HFF-Myc (cell line): ENCODE measurements around the gene POU2F2.

Experiments used
- DNase-seq: peaks from one replicate; pipeline ENCODE4 v3.0.0-alpha.2; 2011; ENCODE audit warnings: low read depth; ENCODE audit errors: extremely low read depth
- H3K4me3 ChIP-seq: replicated peaks from 2 replicates; pipeline ENCODE4 v1.5.1; 2011; ENCODE audit warnings: low read depth, mild to moderate bottlenecking, control low read depth, low read length
- TF ChIP-seq, protein P1 (sequence below): IDR thresholded peaks from 2 replicates; pipeline ENCODE4 v1.5.1; 2012; ENCODE audit warnings: mild to moderate bottlenecking, low read depth, low read length, control low read depth; ENCODE audit errors: missing control alignments

Gene POU2F2

GRCh38 chr19:42174958-42175734, 42.9 kb upstream of the POU2F2 start:
- H3K4me3 ChIP-seq = no peak overlapping the region
- no peak for DNase-seq
- TF ChIP-seq, protein P1, sequence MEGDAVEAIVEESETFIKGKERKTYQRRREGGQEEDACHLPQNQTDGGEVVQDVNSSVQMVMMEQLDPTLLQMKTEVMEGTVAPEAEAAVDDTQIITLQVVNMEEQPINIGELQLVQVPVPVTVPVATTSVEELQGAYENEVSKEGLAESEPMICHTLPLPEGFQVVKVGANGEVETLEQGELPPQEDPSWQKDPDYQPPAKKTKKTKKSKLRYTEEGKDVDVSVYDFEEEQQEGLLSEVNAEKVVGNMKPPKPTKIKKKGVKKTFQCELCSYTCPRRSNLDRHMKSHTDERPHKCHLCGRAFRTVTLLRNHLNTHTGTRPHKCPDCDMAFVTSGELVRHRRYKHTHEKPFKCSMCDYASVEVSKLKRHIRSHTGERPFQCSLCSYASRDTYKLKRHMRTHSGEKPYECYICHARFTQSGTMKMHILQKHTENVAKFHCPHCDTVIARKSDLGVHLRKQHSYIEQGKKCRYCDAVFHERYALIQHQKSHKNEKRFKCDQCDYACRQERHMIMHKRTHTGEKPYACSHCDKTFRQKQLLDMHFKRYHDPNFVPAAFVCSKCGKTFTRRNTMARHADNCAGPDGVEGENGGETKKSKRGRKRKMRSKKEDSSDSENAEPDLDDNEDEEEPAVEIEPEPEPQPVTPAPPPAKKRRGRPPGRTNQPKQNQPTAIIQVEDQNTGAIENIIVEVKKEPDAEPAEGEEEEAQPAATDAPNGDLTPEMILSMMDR = no peak

GRCh38 chr19:42174188-42174587, 41.9 kb upstream of the POU2F2 start:
- TF ChIP-seq, protein P1 = no peak
- no peak for DNase-seq
- no peak overlapping the region for H3K4me3 ChIP-seq

DNA sequence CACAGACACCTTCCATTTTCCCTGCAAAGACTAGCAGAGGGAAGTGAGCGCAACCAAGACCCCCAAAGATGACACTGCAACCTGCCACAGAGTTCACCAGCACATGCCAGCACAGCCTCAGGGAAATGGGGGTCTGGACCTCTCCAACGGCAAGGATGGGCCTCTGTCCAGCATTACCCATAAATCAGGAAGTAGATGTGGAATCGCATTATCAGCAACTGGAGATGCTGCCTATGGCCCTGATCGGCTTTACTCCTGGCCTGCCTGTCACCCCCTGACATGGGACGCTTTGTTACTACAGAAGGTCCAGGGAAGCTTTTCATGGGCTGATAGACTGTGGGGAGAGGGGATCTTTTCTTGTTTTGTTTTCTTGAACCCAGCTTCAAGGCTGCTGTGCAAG, 41.4 kb upstream of the POU2F2 start:
- H3K4me3 ChIP-seq = no peak overlapping the region
- TF ChIP-seq, protein P1 = no peak
- no peak for DNase-seq

DNA sequence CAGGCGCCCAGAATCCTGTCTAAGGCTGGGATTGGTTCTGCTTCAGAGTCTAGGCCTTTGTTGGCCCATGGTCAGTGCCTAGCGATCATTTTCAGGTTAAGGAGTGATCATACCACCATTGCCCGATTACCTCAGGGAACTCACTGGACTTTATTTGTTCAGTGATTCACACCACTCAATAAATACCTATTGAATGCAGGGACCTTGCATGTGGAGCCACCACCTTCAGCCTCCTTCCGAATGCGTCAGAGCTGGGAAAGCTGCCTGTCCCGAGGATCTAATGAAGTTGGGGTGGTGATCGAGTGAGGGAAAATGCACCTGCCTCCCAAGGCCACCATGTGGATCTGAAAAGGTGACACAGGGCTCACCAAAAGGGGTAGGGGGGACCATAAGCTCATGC, 40.0 kb upstream of the POU2F2 start:
- no peak for DNase-seq
- TF ChIP-seq, protein P1 = no peak

DNA sequence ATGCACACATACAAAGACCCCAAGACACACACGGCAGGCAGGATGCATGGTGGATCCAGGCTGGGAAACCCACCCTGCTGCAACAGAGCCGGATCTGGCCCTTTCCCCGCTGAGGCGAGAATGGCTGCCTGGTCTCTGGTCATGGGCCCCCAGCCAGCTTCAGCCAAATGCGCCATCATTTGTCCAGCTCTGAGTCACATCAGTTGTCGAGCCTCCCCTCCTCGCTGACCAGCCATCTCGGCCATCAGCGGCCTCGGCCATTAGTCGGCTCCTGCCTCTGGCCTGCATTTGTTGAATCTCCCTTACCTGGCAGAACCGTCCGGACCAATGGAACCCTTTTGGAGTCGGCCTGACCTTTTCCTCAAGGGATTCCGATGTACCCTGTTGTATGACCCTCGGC, 38.5 kb upstream of the POU2F2 start:
- no peak for DNase-seq
- TF ChIP-seq, protein P1 = no peak
- no peak overlapping the region for H3K4me3 ChIP-seq

More for the DNA sequence above, 40.0 kb upstream of the POU2F2 start:
- no peak overlapping the region for H3K4me3 ChIP-seq

DNA sequence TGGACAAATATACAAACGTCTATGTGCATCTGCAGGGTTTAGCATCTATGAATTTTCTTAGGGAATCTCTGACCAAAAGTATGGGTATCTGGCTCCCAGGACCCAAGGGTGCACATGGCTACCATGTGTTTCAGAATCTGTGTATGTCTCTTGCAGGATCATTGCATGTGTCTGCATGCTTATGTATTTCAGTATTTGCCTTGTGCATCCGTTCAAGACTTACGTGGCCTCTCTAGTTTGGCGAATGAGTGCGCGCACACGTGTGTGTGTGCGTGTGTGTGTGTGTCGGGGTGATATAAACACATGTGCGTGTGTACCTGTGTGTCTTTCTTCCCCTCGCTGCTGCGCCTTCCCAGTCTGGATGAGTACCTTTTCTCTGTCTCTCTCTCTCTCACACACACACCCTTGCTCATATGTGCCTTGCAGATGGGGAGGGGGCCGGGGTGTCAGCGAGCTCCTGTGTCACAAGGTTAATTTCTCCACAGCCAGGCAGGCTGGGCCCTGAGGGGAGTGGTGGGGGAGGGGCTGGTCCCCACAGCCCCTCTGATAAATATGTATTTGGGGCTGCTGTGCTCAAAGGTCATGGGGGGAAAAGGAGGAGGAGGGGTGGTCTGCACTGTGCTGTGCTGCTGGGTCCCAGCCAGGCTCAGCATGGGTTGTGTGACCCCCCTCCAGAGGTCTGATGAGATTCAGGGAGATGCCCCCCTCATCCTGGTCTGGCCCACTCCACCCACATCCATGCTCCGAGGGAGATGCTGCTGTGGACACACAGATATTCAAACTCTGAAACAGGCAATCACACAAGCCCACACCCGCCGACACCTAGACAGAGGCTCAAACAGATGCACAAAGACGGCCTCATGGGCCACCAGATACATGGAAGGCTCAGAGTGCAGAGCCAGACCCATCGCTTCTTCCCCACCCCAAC, 37.5 kb upstream of the POU2F2 start:
- TF ChIP-seq, protein P1 = no peak
- DNase-seq = no peak
- H3K4me3 ChIP-seq = no peak overlapping the region
